Iris pigment epithelial cell (primary cell): ENCODE results near the gene CYB5A.

ENCODE experiments used
- DNase-seq: peaks from one replicate; pipeline ENCODE4 v3.0.0-alpha.2; 2011; ENCODE audit warnings: low read depth

Gene CYB5A

GRCh38 chr18:74244554-74244953, 47.2 kb downstream of the CYB5A start:
- no peak for DNase-seq

GRCh38 chr18:74243127-74243526, 48.6 kb downstream of the CYB5A start:
- no peak for DNase-seq

GRCh38 chr18:74242438-74243096, 49.2 kb downstream of the CYB5A start:
- no peak for DNase-seq

- DNase-seq = no peak
These were observed 49.8 kb downstream of the CYB5A start for GRCh38 chr18:74241970-74242369.

- no peak for DNase-seq
These were observed 50.3 kb downstream of the CYB5A start for GRCh38 chr18:74241426-74241825.

- no peak for DNase-seq
These were observed 52.2 kb downstream of the CYB5A start for GRCh38 chr18:74239567-74239966.

- DNase-seq = peak; percentile 98
These were observed 57.2 kb downstream of the CYB5A start for GRCh38 chr18:74234326-74235171.

- DNase-seq = peak; percentile 63
These were observed 57.8 kb downstream of the CYB5A start for GRCh38 chr18:74233933-74234325.

- DNase-seq = no peak
These were observed 60.6 kb downstream of the CYB5A start for GRCh38 chr18:74230922-74231714.

GRCh38 chr18:74229891-74230290, 61.9 kb downstream of the CYB5A start:
- DNase-seq = no peak

- no peak for DNase-seq
These were observed 62.8 kb downstream of the CYB5A start for GRCh38 chr18:74229005-74229404.

GRCh38 chr18:74228312-74228711, 63.5 kb downstream of the CYB5A start:
- DNase-seq = no peak

- DNase-seq = no peak
These were observed 65.1 kb downstream of the CYB5A start for GRCh38 chr18:74226666-74227065.

GRCh38 chr18:74226156-74226555, 65.6 kb downstream of the CYB5A start:
- peak; percentile 32 for DNase-seq

- peak; percentile 78 for DNase-seq
These were observed 66.4 kb downstream of the CYB5A start for GRCh38 chr18:74225193-74225840.

GRCh38 chr18:74222710-74223494, 68.9 kb downstream of the CYB5A start:
- DNase-seq = no peak

- DNase-seq = no peak
These were observed 70.7 kb downstream of the CYB5A start for GRCh38 chr18:74221081-74221480.

GRCh38 chr18:74219056-74219455, 72.7 kb downstream of the CYB5A start:
- no peak for DNase-seq

GRCh38 chr18:74217476-74218143, 74.2 kb downstream of the CYB5A start:
- no peak for DNase-seq

GRCh38 chr18:74216661-74217110, 75.1 kb downstream of the CYB5A start:
- DNase-seq = no peak

GRCh38 chr18:74215863-74216262, 75.9 kb downstream of the CYB5A start:
- no peak for DNase-seq
